Measurements from ENCODE around the gene PRDM16. TPM values are rescaled to one million over a fixed set of nuclear protein-coding genes. Genes with fewer than 3 reads are reported as not detected.

PRDM16 gene
- total and polyA plus RNA-seq, 2 of the 8 experiments (the other 6 are each of a cell fraction or from before 2014, with no cell fraction given): 0.39 to 0.43 TPM

- no peaks in the 10 kb centered on the region for H3K36me3 ChIP-seq (ENCODE audit: control insufficient read depth in 2 of 4, insufficient read depth in 4 of 4, low read length in 3 of 4)
- H2BK12ac ChIP-seq (ENCODE audit: low read depth, low read length): no peak overlapping the region
- H3K9ac ChIP-seq (replicated peaks in 1 of 4; ENCODE audit: extremely low read depth in 1 of 4, low read depth in 3 of 4, low read length in 3 of 4): no peak overlapping the region
- H3K4me2 ChIP-seq (ENCODE audit: insufficient read depth in 1 of 2, low read depth in 2 of 2, low read length in 2 of 2): no peak overlapping the region
- no peaks in the 10 kb centered on the region for H4K20me1 ChIP-seq (replicated peaks in 1 of 2; ENCODE audit: control insufficient read depth in 1 of 2, insufficient read depth in 2 of 2, low read length in 2 of 2)
- no peak overlapping the region for H3K14ac ChIP-seq (ENCODE audit: insufficient read length)
- no peak for FAIRE-seq
- peaks cover 0 to 7% (median 0%) of the 10 kb centered on the region in 4 experiments; a peak in 1 of 7 replicates for H3K27me3 ChIP-seq (replicated peaks in 1 of 4; ENCODE audit: control insufficient read depth in 3 of 4, extremely low read depth in 1 of 4, insufficient read depth in 3 of 4, low read length in 3 of 4)
- no peak overlapping the region for H2AK5ac ChIP-seq (ENCODE audit: low read depth, low read length)
- CTCF ChIA-PET (ENCODE audit: partially characterized antibody): no interaction called here
- no peak overlapping the region for H3K4ac ChIP-seq (replicated peaks; ENCODE audit: insufficient read length, low read depth, low read length)
- no peaks in the 10 kb centered on the region for H3K79me1 ChIP-seq (ENCODE audit: low read depth, low read length)
- DNase-seq (ENCODE audit: low read depth in 1 of 2, low spot score in 2 of 2): no peak
- 85% methylated on average over 7 of the region's 10 CpGs; no CpG with 5 or more reads in 1 of the 2 experiments for WGBS, 2 experiments (ENCODE audit: extremely low coverage in 1 of 2, insufficient coverage in 1 of 2, insufficient read length in 1 of 2, insufficient replicate concordance in 2 of 2, low coverage in 1 of 2, low lambda C conversion rate in 2 of 2, missing lambda C conversion rate in 1 of 2)
- no peak overlapping the region for H2BK5ac ChIP-seq (ENCODE audit: low read depth, low read length)
- H3K79me2 ChIP-seq (ENCODE audit: control insufficient read depth in 1 of 2, insufficient read depth in 2 of 2, low read length in 2 of 2): no peaks in the 10 kb centered on the region
- no peak overlapping the region for H2BK120ac ChIP-seq (replicated peaks; ENCODE audit: low read depth, low read length)
- TF ChIP-seq GABPA (IDR thresholded peaks at IDR 0.05; ENCODE audit: borderline replicate concordance, insufficient read depth, low read length): no peak
- TF ChIP-seq MAFK (IDR thresholded peaks at IDR 0.05; ENCODE audit: low read depth, low read length): no peak
- no peak for TF ChIP-seq NANOG (IDR thresholded peaks at IDR 0.05; ENCODE audit: insufficient read depth, low read depth, low read length, poor library complexity, severe bottlenecking)
- H4K8ac ChIP-seq (ENCODE audit: extremely low read depth, insufficient read depth, low read length): 0 out of 2 replicates have a peak overlapping the region, but pooled peaks have one; percentile 79
- no peak overlapping the region for H3K4me3 ChIP-seq (ENCODE audit: extremely low read depth in 1 of 4, insufficient read depth in 2 of 4, low read depth in 3 of 4, low read length in 4 of 4)
- H3K56ac ChIP-seq (replicated peaks; ENCODE audit: insufficient read length, low read depth, low read length): no peak overlapping the region
- no peaks in the 10 kb centered on the region for H3K23me2 ChIP-seq (ENCODE audit: low read depth, low read length)
- no peak overlapping the region for H2BK20ac ChIP-seq (ENCODE audit: low read length)
- no peak overlapping the region for H3K23ac ChIP-seq (ENCODE audit: insufficient read length)
- H3K18ac ChIP-seq (ENCODE audit: extremely low read depth, low read length): no peak overlapping the region
- no peaks in the 10 kb centered on the region for H3K4me1 ChIP-seq (replicated peaks in 1 of 4; ENCODE audit: control insufficient read depth in 3 of 4, insufficient read depth in 4 of 4, low read length in 3 of 4)
- no peak overlapping the region for H2BK15ac ChIP-seq (ENCODE audit: low read length)
- H3K9me3 ChIP-seq (ENCODE audit: insufficient read depth in 2 of 2, low read depth in 1 of 2, low read length in 1 of 2): no peaks in the 10 kb centered on the region
- no peak overlapping the region for H2AFZ ChIP-seq (ENCODE audit: low read length)
- no peak overlapping the region for H4K91ac ChIP-seq (replicated peaks; ENCODE audit: insufficient read length, low read length)
- H4K5ac ChIP-seq (ENCODE audit: insufficient read length, low read depth, low read length): no peak overlapping the region
- POLR2A ChIA-PET (ENCODE audit: partially characterized antibody): no interaction called here
- no peak overlapping the region for H3K27ac ChIP-seq (ENCODE audit: low read depth, low read length)
Measured at GRCh38 chr1:3381901-3382300, 312.9 kb downstream of the PRDM16 start.

Measured in H1 (cell line).